Smooth muscle cell (in vitro differentiated cells): ENCODE results near the gene GPR45. TPM values are rescaled to one million over a fixed set of nuclear protein-coding genes. Genes with fewer than 3 reads are reported as not detected.

Experiments used
- DNase-seq: peaks from one replicate; lab custom pipeline; 2025; ENCODE audit not compliant: unreplicated experiment; lab: John Stamatoyannopoulos, UW
- H2AFZ ChIP-seq: fragments of 200-600 bp; sonication (generic); 2 replicates; pipeline ENCODE4 v1.6.0; 2016; ENCODE audit warnings: antibody characterized with exemption, low read depth, mild to moderate bottlenecking
- H3F3A ChIP-seq: fragments of 200-600 bp; sonication (generic); 2 replicates; pipeline ENCODE4 v1.6.0; 2017; ENCODE audit warnings: antibody characterized with exemption, low read depth
- H3K27ac ChIP-seq: fragments of 200-600 bp; sonication (generic); 2 replicates; pipeline ENCODE4 v1.5.1; 2016; ENCODE audit warnings: low read depth, mild to moderate bottlenecking
- H3K27me3 ChIP-seq: fragments of 200-600 bp; sonication (generic); 2 replicates; pipeline ENCODE4 v1.6.1; 2016; ENCODE audit warnings: low read depth, mild to moderate bottlenecking
- H3K36me3 ChIP-seq: fragments of 200-600 bp; sonication (generic); 2 replicates; pipeline ENCODE4 v1.5.1; 2016; ENCODE audit warnings: low read depth
- H3K4me1 ChIP-seq: fragments of 200-600 bp; sonication (generic); 2 replicates; pipeline ENCODE4 v1.5.1; 2016; ENCODE audit warnings: low read depth
- H3K4me2 ChIP-seq: fragments of 200-600 bp; sonication (generic); 2 replicates; pipeline ENCODE4 v1.6.0; 2016; ENCODE audit warnings: mild to moderate bottlenecking
- H3K4me3 ChIP-seq: fragments of 200-600 bp; sonication (generic); 2 replicates; pipeline ENCODE4 v1.5.1; 2016; ENCODE audit warnings: mild to moderate bottlenecking
- H3K79me2 ChIP-seq: fragments of 200-600 bp; sonication (generic); 2 replicates; pipeline ENCODE4 v1.6.0; 2016; ENCODE audit warnings: low read depth, mild to moderate bottlenecking
- H3K9ac ChIP-seq: fragments of 200-600 bp; sonication (generic); 2 replicates; pipeline ENCODE4 v1.6.0; 2016; ENCODE audit warnings: low read depth
- H3K9me3 ChIP-seq: fragments of 200-600 bp; sonication (generic); replicated peaks from 2 replicates; pipeline ENCODE4 v1.5.1; 2016; ENCODE audit warnings: low read depth
- H4K20me1 ChIP-seq: fragments of 200-600 bp; sonication (generic); 2 replicates; pipeline ENCODE4 v1.6.0; 2016; ENCODE audit warnings: low read depth
- WGBS: methylation state at CpG from one replicate; pipeline ENCODE4 v1.1.7; 2016; ENCODE audit warnings: low lambda C conversion rate; 5-methylcytosine and 5-hydroxymethylcytosine counted together
- polyA plus RNA-seq: library from polyadenylated mRNA; unstranded; fragments of >200 nt; fragmentation: Nextera tagmentation; extraction: Ambion mirVana; gene quantifications from 2 replicates; pipeline ENCODE4 v1.2.1, GENCODE V29; 2016
- total RNA-seq: library from RNA; depleted of rRNA; stranded (reverse); fragments of >200 nt; gene quantifications from 2 replicates; pipeline ENCODE4 v1.2.3, GENCODE V29; 2014
- TF ChIP-seq, protein P1 (sequence below): fragments of 200-600 bp; sonication (generic); IDR thresholded peaks from 2 replicates; pipeline ENCODE4 v1.5.1; 2017; ENCODE audit warnings: borderline replicate concordance, mild to moderate bottlenecking, antibody characterized with exemption; ENCODE audit not compliant: insufficient read depth, poor library complexity, severe bottlenecking

Gene GPR45
- total and polyA plus RNA-seq, 2 experiments from 2014 or later = not detected

- no peak overlapping the region for H3K4me3 ChIP-seq
These were observed 14.4 kb downstream of the GPR45 start for GRCh38 chr2:105255979-105256378.

GRCh38 chr2:105256431-105257047 is 15.0 kb downstream of the GPR45 start:
- H3F3A ChIP-seq = no peaks in the 10 kb centered on the region
- no peak overlapping the region for H3K4me3 ChIP-seq
- H3K79me2 ChIP-seq = no peaks in the 10 kb centered on the region
- no peaks in the 10 kb centered on the region for H4K20me1 ChIP-seq
- H3K27ac ChIP-seq = peak overlapping the region; percentile 97
- no peak overlapping the region for H2AFZ ChIP-seq
- DNase-seq = no peak
- H3K9ac ChIP-seq = peak overlapping the region; percentile 85
- peaks cover 3% of the 10 kb centered on the region for H3K4me1 ChIP-seq
- TF ChIP-seq, protein P1, sequence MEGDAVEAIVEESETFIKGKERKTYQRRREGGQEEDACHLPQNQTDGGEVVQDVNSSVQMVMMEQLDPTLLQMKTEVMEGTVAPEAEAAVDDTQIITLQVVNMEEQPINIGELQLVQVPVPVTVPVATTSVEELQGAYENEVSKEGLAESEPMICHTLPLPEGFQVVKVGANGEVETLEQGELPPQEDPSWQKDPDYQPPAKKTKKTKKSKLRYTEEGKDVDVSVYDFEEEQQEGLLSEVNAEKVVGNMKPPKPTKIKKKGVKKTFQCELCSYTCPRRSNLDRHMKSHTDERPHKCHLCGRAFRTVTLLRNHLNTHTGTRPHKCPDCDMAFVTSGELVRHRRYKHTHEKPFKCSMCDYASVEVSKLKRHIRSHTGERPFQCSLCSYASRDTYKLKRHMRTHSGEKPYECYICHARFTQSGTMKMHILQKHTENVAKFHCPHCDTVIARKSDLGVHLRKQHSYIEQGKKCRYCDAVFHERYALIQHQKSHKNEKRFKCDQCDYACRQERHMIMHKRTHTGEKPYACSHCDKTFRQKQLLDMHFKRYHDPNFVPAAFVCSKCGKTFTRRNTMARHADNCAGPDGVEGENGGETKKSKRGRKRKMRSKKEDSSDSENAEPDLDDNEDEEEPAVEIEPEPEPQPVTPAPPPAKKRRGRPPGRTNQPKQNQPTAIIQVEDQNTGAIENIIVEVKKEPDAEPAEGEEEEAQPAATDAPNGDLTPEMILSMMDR = no peak
- H3K36me3 ChIP-seq = no peaks in the 10 kb centered on the region
- H3K27me3 ChIP-seq = no peaks in the 10 kb centered on the region
- H3K9me3 ChIP-seq = no peaks in the 10 kb centered on the region
- H3K4me2 ChIP-seq = peak overlapping the region; percentile 69
- WGBS = 49% methylated on average over 11 of the region's 11 CpGs

More at GRCh38 chr2:105255979-105256378, 14.4 kb downstream of the GPR45 start:
- Histone ChIP-seq H3K36me3 (no peaks in the 10 kb centered on the region), H3K4me2 (peak overlapping the region; percentile 69), H2AFZ (no peak overlapping the region), H3K79me2 (no peaks in the 10 kb centered on the region), H3K27me3 (no peaks in the 10 kb centered on the region), H3K9me3 (no peaks in the 10 kb centered on the region), H4K20me1 (no peaks in the 10 kb centered on the region), H3K27ac (peak overlapping the region; percentile 97), H3F3A (no peaks in the 10 kb centered on the region), H3K9ac (peak overlapping the region; percentile 85), H3K4me1 (peaks cover 3% of the 10 kb centered on the region)
- no peak for DNase-seq
- TF ChIP-seq, protein P1 = no peak
- WGBS = 92% methylated on average over 2 of the region's 2 CpGs

DNA sequence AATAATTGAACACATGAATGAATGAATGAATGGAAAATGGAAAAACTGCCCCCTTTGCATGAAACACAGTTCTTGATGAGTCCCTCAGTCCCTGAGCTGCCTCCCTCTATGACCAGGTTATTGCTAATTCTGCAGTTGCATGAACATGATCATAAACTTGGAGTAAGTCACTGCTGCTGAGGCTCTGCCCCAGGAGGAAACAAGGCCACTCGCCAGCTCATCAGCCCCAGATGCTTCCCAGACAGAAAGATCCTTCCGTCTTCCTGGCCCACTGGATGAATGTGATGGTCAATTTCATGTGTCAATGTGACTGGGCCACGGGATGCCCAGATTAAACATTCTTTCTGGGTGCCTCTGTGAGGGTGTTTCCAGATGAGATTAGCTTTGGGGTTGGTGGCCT is 16.4 kb downstream of the GPR45 start:
- no peak overlapping the region for H3K4me3 ChIP-seq
- no peaks in the 10 kb centered on the region for H3K27me3 ChIP-seq
- no peaks in the 10 kb centered on the region for H3K79me2 ChIP-seq
- no peaks in the 10 kb centered on the region for H3F3A ChIP-seq
- no peak overlapping the region for H3K4me2 ChIP-seq
- no peak for DNase-seq
- H4K20me1 ChIP-seq = no peaks in the 10 kb centered on the region
- TF ChIP-seq, protein P1 = no peak
- H3K9ac ChIP-seq = no peak overlapping the region
- H3K9me3 ChIP-seq = no peaks in the 10 kb centered on the region
- peak overlapping the region; percentile 97 for H3K27ac ChIP-seq
- no peaks in the 10 kb centered on the region for H3K36me3 ChIP-seq
- H2AFZ ChIP-seq = no peak overlapping the region
- 64% methylated on average over 3 of the region's 3 CpGs for WGBS
- H3K4me1 ChIP-seq = peaks cover 3% of the 10 kb centered on the region

GRCh38 chr2:105258835-105259350 is 17.4 kb downstream of the GPR45 start:
- H3K79me2 ChIP-seq = no peaks in the 10 kb centered on the region
- WGBS = 90% methylated on average over 10 of the region's 10 CpGs
- peaks cover 3% of the 10 kb centered on the region for H3K4me1 ChIP-seq
- DNase-seq = no peak
- H3K4me2 ChIP-seq = no peak overlapping the region
- no peaks in the 10 kb centered on the region for H3K36me3 ChIP-seq
- TF ChIP-seq, protein P1 = no peak
- no peak overlapping the region for H3K4me3 ChIP-seq
- H2AFZ ChIP-seq = no peak overlapping the region
- no peaks in the 10 kb centered on the region for H3F3A ChIP-seq
- H4K20me1 ChIP-seq = no peaks in the 10 kb centered on the region
- H3K9ac ChIP-seq = no peak overlapping the region
- H3K9me3 ChIP-seq = no peaks in the 10 kb centered on the region
- H3K27me3 ChIP-seq = no peaks in the 10 kb centered on the region
- H3K27ac ChIP-seq = peak overlapping the region; percentile 97
